ENCODE measurements around the gene PCDHGB6. TPM values are rescaled to one million over a fixed set of nuclear protein-coding genes. Genes with fewer than 3 reads are reported as not detected.
"Not testable (repeated sequence)": the region's sequence is repeated elsewhere in the genome, so short reads cannot be mapped to it uniquely, and the experiment has no call there.

Gene PCDHGB6
- total RNA-seq: 2.0 and 2.1 TPM in 2 replicates

- not testable (repeated sequence) for DNase-seq (ENCODE audit: low read depth, low spot score)
These were observed at the start of gene PCDHGB6 for GRCh38 chr5:141407790-141408505. PCDHGB6 (plus strand) TSS chr5:141408021; CDS start chr5:141408203, 182 bp downstream.

- no peak for DNase-seq (ENCODE audit: low read depth, low spot score)
These were observed 47.9 kb upstream of the PCDHGB6 start, which contains the start of gene PCDHGB2 for GRCh38 chr5:141359790-141360426. PCDHGB2 (plus strand) TSS chr5:141359994; CDS start chr5:141360136, 142 bp downstream.

- DNase-seq (ENCODE audit: low read depth, low spot score): no peak
These were observed 47.1 kb upstream of the PCDHGB6 start for GRCh38 chr5:141360685-141361084.

GRCh38 chr5:141362719-141363118, 45.1 kb upstream of the PCDHGB6 start:
- no peak for DNase-seq (ENCODE audit: low read depth, low spot score)

- no peak for DNase-seq (ENCODE audit: low read depth, low spot score)
These were observed 43.7 kb upstream of the PCDHGB6 start, which contains the start of gene PCDHGA5 for GRCh38 chr5:141363952-141364660. PCDHGA5 (plus strand) TSS chr5:141364162; CDS start chr5:141364331, 169 bp downstream.

GRCh38 chr5:141366016-141366896, 41.6 kb upstream of the PCDHGB6 start:
- DNase-seq (ENCODE audit: low read depth, low spot score): no peak

GRCh38 chr5:141369994-141370848, 37.6 kb upstream of the PCDHGB6 start, which contains the start of gene PCDHGB3:
PCDHGB3 (plus strand) TSS chr5:141370242; CDS start chr5:141370395, 153 bp downstream.
- no peak for DNase-seq (ENCODE audit: low read depth, low spot score)

- DNase-seq (ENCODE audit: low read depth, low spot score): no peak
These were observed 36.0 kb upstream of the PCDHGB6 start for GRCh38 chr5:141371572-141372475.

- no peak for DNase-seq (ENCODE audit: low read depth, low spot score)
These were observed 34.0 kb upstream of the PCDHGB6 start, which contains the start of gene PCDHGA6 for GRCh38 chr5:141373673-141374317. PCDHGA6 (plus strand) TSS chr5:141373891; CDS start chr5:141374084, 193 bp downstream.

- DNase-seq (ENCODE audit: low read depth, low spot score): no peak
These were observed 33.2 kb upstream of the PCDHGB6 start for GRCh38 chr5:141374627-141375026.

GRCh38 chr5:141375444-141376155, 32.2 kb upstream of the PCDHGB6 start:
- not testable (repeated sequence) for DNase-seq (ENCODE audit: low read depth, low spot score)

GRCh38 chr5:141382469-141383294, 25.1 kb upstream of the PCDHGB6 start, which contains the start of gene PCDHGA7:
PCDHGA7 (plus strand) TSS chr5:141382742; CDS start chr5:141382900, 158 bp downstream.
- no peak for DNase-seq (ENCODE audit: low read depth, low spot score)

- DNase-seq (ENCODE audit: low read depth, low spot score): no peak
These were observed 24.5 kb upstream of the PCDHGB6 start for GRCh38 chr5:141383345-141383744.

- no peak for DNase-seq (ENCODE audit: low read depth, low spot score)
These were observed 23.2 kb upstream of the PCDHGB6 start for GRCh38 chr5:141384471-141385267.

- DNase-seq (ENCODE audit: low read depth, low spot score): not testable (repeated sequence)
These were observed 20.1 kb upstream of the PCDHGB6 start, which contains the start of gene PCDHGB4 for GRCh38 chr5:141387557-141388311. PCDHGB4 (plus strand) TSS chr5:141387698; CDS start chr5:141387885, 187 bp downstream.

Measured in pulmonary artery endothelial cell (primary cell).